Hepatocyte (in vitro differentiated cells): ENCODE data around the gene DIAPH2. TPM values are rescaled to one million over a fixed set of nuclear protein-coding genes. Genes with fewer than 3 reads are reported as not detected.
A peak's percentile ranks its signal among the peaks of the same experiment; 100 is the strongest.

Source experiments
- DNase-seq: peaks from one replicate; pipeline ENCODE4 v3.0.0-alpha.2; 2016; ENCODE audit warnings: low spot score
- H2AFZ ChIP-seq: fragments of 200-600 bp; sonication (generic); 2 replicates; pipeline ENCODE4 v1.6.0; 2016; ENCODE audit warnings: antibody characterized with exemption, mild to moderate bottlenecking
- H3K27ac ChIP-seq: fragments of 200-600 bp; sonication (generic); 2 replicates; pipeline ENCODE4 v1.5.1; 2016; ENCODE audit warnings: mild to moderate bottlenecking
- H3K27me3 ChIP-seq: fragments of 200-600 bp; sonication (generic); 2 replicates; pipeline ENCODE4 v1.6.1; 2016
- H3K36me3 ChIP-seq: fragments of 200-600 bp; sonication (generic); replicated peaks from 2 replicates; pipeline ENCODE4 v1.5.1; 2016; ENCODE audit warnings: low read depth; ENCODE audit not compliant: insufficient read depth
- H3K4me1 ChIP-seq: fragments of 200-600 bp; sonication (generic); 2 replicates; pipeline ENCODE4 v1.5.1; 2016; ENCODE audit warnings: mild to moderate bottlenecking, moderate library complexity; ENCODE audit not compliant: insufficient read depth
- H3K4me2 ChIP-seq: fragments of 200-600 bp; sonication (generic); 2 replicates; pipeline ENCODE4 v1.6.0; 2016
- H3K4me3 ChIP-seq: fragments of 200-600 bp; sonication (generic); 2 replicates; pipeline ENCODE4 v1.5.1; 2016; ENCODE audit warnings: mild to moderate bottlenecking
- H3K79me2 ChIP-seq: fragments of 200-600 bp; sonication (generic); 2 replicates; pipeline ENCODE4 v1.6.0; 2017; ENCODE audit warnings: mild to moderate bottlenecking
- H3K9me2 ChIP-seq: fragments of 200-600 bp; sonication (generic); replicated peaks from 2 replicates; pipeline ENCODE4 v1.6.0; 2017; ENCODE audit warnings: mild to moderate bottlenecking; ENCODE audit not compliant: insufficient read depth
- H3K9me3 ChIP-seq: fragments of 200-600 bp; sonication (generic); 2 replicates; pipeline ENCODE4 v1.5.1; 2016; ENCODE audit warnings: low read depth, mild to moderate bottlenecking
- H4K20me1 ChIP-seq: fragments of 200-600 bp; sonication (generic); 2 replicates; pipeline ENCODE4 v1.6.0; 2016; ENCODE audit warnings: mild to moderate bottlenecking; ENCODE audit not compliant: insufficient read depth, poor library complexity, severe bottlenecking
- CTCF ChIP-seq: fragments of 200-600 bp; sonication (generic); IDR thresholded peaks from 2 replicates; pipeline ENCODE4 v1.5.1; 2016; ENCODE audit warnings: antibody characterized with exemption, mild to moderate bottlenecking; ENCODE audit not compliant: poor library complexity
- EZH2 ChIP-seq: fragments of 200-600 bp; sonication (generic); IDR thresholded peaks from 2 replicates; pipeline ENCODE4 v1.6.1; 2016; ENCODE audit warnings: antibody characterized with exemption, mild to moderate bottlenecking, borderline replicate concordance
- EZH2phosphoT487 ChIP-seq: fragments of 200-600 bp; sonication (generic); IDR thresholded peaks from one replicate; pipeline ENCODE4 v1.6.1; 2018; ENCODE audit warnings: antibody characterized with exemption, mild to moderate bottlenecking, low read depth, moderate library complexity; ENCODE audit not compliant: unreplicated experiment, severe bottlenecking
- WGBS: methylation state at CpG from one replicate; pipeline ENCODE4 v1.1.6; 2016; ENCODE audit warnings: low lambda C conversion rate; ENCODE audit errors: missing lambda C conversion rate; 5-methylcytosine and 5-hydroxymethylcytosine counted together
- polyA plus RNA-seq: library from polyadenylated mRNA; unstranded; fragments of >200 nt; fragmentation: Nextera tagmentation; extraction: Ambion mirVana; gene quantifications from 2 replicates; pipeline ENCODE4 v1.2.1, GENCODE V29; 2016
- total RNA-seq: library from RNA; depleted of rRNA; stranded (reverse); fragments of >200 nt; gene quantifications from 2 replicates; pipeline ENCODE4 v1.2.3, GENCODE V29; 2014

Gene DIAPH2
- total and polyA plus RNA-seq, 2 experiments from 2014 or later: 14.8 to 32.4 TPM

GRCh38 chrX:96715481-96715880 lies 30.8 kb downstream of the DIAPH2 start:
- Histone ChIP-seq H3K36me3 (no peaks in the 10 kb centered on the region), H4K20me1 (no peaks in the 10 kb centered on the region), H3K27ac (no peak overlapping the region), H2AFZ (no peak overlapping the region), H3K4me1 (peaks cover 5% of the 10 kb centered on the region), H3K9me3 (peaks cover 8% of the 10 kb centered on the region), H3K79me2 (peaks cover 77% of the 10 kb centered on the region), H3K4me3 (no peak overlapping the region), H3K4me2 (no peak overlapping the region), H3K27me3 (no peaks in the 10 kb centered on the region), H3K9me2 (no peaks in the 10 kb centered on the region)
- DNase-seq: no peak
- WGBS: 51% methylated on average over 3 of the region's 3 CpGs
- TF ChIP-seq EZH2 (no peak), EZH2phosphoT487 (no peak), CTCF (no peak)

DNA sequence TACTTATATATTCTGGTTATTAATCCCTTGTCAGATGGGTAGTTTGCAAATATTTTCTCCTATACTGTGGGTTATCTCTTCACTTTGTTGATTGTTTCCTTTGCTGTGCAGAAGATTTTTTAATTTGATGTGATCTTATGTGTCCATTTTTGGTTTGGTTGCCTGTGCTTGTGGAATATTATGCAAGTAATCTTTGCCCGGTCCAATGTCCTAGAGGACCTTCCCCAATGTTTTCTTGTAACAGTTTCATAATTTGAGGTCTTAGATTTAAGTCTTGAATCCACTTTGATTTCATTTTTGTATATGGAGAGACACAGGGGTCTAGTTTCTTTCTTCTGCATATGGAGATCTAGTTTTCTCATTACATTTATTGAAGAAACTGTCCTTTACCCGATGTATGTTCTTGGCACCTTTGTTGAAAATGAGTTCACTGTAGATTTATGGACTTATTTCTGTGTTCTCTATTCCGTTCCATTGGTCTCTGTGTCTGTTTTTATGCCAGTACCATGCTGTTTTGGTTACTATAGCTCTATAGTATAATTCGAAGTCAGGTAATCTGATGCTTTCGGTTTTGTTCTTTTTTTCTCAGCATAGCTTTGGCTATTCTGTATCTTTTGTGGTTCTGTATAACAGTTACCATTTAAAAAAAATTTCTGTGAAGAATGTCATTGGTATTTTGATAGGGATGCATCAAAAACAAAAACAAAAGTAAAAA lies 34.7 kb downstream of the DIAPH2 start:
- Histone ChIP-seq H2AFZ (no peak overlapping the region), H3K27me3 (no peaks in the 10 kb centered on the region), H3K9me2 (no peaks in the 10 kb centered on the region), H3K4me2 (no peak overlapping the region), H3K79me2 (peaks cover 83% of the 10 kb centered on the region), H3K27ac (no peak overlapping the region), H3K9me3 (peaks cover 8% of the 10 kb centered on the region), H3K4me1 (peaks cover 22% of the 10 kb centered on the region), H3K4me3 (no peak overlapping the region), H3K36me3 (no peaks in the 10 kb centered on the region), H4K20me1 (no peaks in the 10 kb centered on the region)
- TF ChIP-seq EZH2phosphoT487: no peak
- TF ChIP-seq EZH2: no peak
- TF ChIP-seq CTCF: no peak
- no peak for DNase-seq
- WGBS: 94% methylated on average over 5 of the region's 5 CpGs

GRCh38 chrX:96721354-96721753 lies 36.7 kb downstream of the DIAPH2 start:
- H3K27me3 ChIP-seq: no peaks in the 10 kb centered on the region
- no peaks in the 10 kb centered on the region for H4K20me1 ChIP-seq
- no peak overlapping the region for H3K4me3 ChIP-seq
- H3K79me2 ChIP-seq: peaks cover 72% of the 10 kb centered on the region
- no peak overlapping the region for H2AFZ ChIP-seq
- peaks cover 8% of the 10 kb centered on the region for H3K9me3 ChIP-seq
- H3K36me3 ChIP-seq: no peaks in the 10 kb centered on the region
- no peak for TF ChIP-seq CTCF
- no peak for TF ChIP-seq EZH2phosphoT487
- no peak for TF ChIP-seq EZH2
- peak; percentile 16 for DNase-seq
- H3K4me1 ChIP-seq: peaks cover 17% of the 10 kb centered on the region
- peak overlapping the region; percentile 39 for H3K4me2 ChIP-seq
- peak overlapping the region; percentile 17 for H3K27ac ChIP-seq
- no peaks in the 10 kb centered on the region for H3K9me2 ChIP-seq
